Measurements from ENCODE around the gene NOX5. TPM values are rescaled to one million over a fixed set of nuclear protein-coding genes. Genes with fewer than 3 reads are reported as not detected.
A peak's percentile ranks its signal among the peaks of the same experiment; 100 is the strongest.

The NOX5 gene
- total RNA-seq, 2 experiments from 2014 or later: not detected

DNA sequence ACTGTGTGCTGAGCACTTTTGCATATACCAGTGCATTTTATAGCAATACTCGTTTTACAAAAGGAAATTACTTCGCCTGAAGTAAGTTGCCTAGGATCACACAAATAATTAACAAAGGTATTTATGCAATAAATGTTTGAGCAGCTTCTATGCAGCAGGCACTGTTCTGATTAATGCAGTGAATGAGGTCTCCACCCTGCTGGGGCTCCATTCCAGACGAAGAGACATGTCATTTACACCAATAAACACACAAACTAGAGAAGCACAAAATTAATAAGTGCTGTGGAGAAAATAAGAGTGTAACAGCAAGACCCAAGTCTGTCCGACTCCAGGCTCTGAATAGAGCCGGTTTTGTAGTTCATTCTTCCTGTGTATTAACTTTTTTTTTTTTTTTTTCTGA is 17.5 kb downstream of the NOX5 start:
- no peaks in the 10 kb centered on the region for H3K36me3 Mint-ChIP-seq (ENCODE audit: low read depth)
- TF ChIP-seq, protein P1, sequence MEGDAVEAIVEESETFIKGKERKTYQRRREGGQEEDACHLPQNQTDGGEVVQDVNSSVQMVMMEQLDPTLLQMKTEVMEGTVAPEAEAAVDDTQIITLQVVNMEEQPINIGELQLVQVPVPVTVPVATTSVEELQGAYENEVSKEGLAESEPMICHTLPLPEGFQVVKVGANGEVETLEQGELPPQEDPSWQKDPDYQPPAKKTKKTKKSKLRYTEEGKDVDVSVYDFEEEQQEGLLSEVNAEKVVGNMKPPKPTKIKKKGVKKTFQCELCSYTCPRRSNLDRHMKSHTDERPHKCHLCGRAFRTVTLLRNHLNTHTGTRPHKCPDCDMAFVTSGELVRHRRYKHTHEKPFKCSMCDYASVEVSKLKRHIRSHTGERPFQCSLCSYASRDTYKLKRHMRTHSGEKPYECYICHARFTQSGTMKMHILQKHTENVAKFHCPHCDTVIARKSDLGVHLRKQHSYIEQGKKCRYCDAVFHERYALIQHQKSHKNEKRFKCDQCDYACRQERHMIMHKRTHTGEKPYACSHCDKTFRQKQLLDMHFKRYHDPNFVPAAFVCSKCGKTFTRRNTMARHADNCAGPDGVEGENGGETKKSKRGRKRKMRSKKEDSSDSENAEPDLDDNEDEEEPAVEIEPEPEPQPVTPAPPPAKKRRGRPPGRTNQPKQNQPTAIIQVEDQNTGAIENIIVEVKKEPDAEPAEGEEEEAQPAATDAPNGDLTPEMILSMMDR (IDR thresholded peaks at IDR 0.05): no peak
- no peak for DNase-seq
- no peak overlapping the region for H3K27ac Mint-ChIP-seq
- peaks cover 2% of the 10 kb centered on the region for H3K4me1 Mint-ChIP-seq (ENCODE audit: low read depth)
- peak overlapping the region; percentile 21 for H3K4me3 Mint-ChIP-seq
- intact Hi-C loops (cut with micrococcal nuclease): no loop called here
- H3K9me3 Mint-ChIP-seq: no peaks in the 10 kb centered on the region
- ATAC-seq: no peak
- H3K27me3 Mint-ChIP-seq: peaks cover 15% of the 10 kb centered on the region
- ChIA-PET CTCF (interaction anchor here (0.6 to 1.6 kb wide), 21 partner anchors 9 to 773 kb away, joined by 3 to 16 read pairs (median 4); no protein-coding TSS in a partner anchor), POLR2A (interaction anchor here (0.6 to 1.4 kb wide), 2 partner anchors 8 to 140 kb away, joined by 3 read pairs; no protein-coding TSS in a partner anchor)

DNA sequence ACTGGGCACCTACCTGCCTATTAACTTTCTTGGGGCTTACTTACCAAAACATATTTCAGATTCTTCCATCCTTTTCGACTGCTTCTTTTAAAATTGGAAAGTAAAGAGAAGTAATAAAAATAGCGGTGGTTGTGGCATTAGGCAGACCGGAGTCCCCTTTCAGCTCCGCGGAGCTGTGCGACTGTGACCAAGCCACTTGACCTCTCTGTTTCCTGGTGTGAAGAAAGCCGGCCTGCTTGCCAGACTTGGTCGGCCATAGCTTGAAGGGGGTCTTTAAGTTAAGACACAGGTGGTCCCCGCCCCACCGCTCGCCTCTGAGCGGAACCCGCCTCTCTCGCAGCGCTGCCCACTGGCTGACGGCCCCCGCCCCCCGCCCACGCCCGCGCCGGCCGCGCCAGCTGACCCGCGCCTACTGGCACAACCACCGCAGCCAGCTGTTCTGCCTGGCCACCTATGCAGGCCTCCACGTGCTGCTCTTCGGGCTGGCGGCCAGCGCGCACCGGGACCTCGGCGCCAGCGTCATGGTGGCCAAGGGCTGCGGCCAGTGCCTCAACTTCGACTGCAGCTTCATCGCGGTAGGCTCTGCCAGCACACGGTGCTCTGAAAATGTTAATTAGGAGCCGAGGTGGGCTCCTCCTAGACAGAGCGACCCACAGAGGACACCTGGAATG is 18.3 kb downstream of the NOX5 start:
- TF ChIP-seq, protein P1 (IDR thresholded peaks at IDR 0.05): no peak
- CTCF ChIA-PET: no interaction called here

DNA sequence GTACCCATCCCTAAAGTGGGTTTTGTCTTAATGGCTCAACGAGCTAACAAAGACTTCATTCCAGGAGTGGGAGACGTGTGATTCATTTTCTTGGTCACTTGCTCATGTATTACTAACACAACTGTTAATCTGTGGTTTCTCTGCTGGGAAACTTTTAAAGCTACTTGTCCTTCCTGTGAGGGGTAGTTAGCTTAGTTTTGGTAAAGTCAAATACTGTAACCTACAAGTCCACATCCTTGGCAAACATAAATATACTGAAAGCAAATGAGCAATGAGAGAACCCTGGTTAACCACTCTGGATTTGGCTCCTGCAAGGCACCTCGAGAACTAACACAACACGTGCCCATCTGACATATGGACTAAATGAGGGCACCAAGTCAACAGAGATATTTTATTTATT is 19.9 kb downstream of the NOX5 start:
- TF ChIP-seq, protein P1 (IDR thresholded peaks at IDR 0.05): no peak
- Mint-ChIP-seq H3K27ac (no peak overlapping the region), H3K4me1 (ENCODE audit: low read depth) (peaks cover 2% of the 10 kb centered on the region), H3K36me3 (ENCODE audit: low read depth) (no peaks in the 10 kb centered on the region), H3K9me3 (no peaks in the 10 kb centered on the region), H3K27me3 (peaks cover 15% of the 10 kb centered on the region), H3K4me3 (no peak overlapping the region)
- intact Hi-C loops (cut with micrococcal nuclease): no loop called here
- CTCF ChIA-PET: no interaction called here
- POLR2A ChIA-PET: interaction anchor here (1.0 kb wide), 1 partner anchor 10 kb away, joined by 3 read pairs; no protein-coding TSS in a partner anchor
- ATAC-seq (peak; percentile 55), DNase-seq (no peak)

More for the DNA sequence above, 18.3 kb downstream of the NOX5 start:
- H3K36me3 Mint-ChIP-seq (ENCODE audit: low read depth): no peaks in the 10 kb centered on the region
- DNase-seq: no peak
- H3K4me3 Mint-ChIP-seq: no peak overlapping the region
- no peak for ATAC-seq
- H3K4me1 Mint-ChIP-seq (ENCODE audit: low read depth): peaks cover 2% of the 10 kb centered on the region
- intact Hi-C loops (cut with micrococcal nuclease): no loop called here
- H3K27me3 Mint-ChIP-seq: peaks cover 17% of the 10 kb centered on the region
- POLR2A ChIA-PET: no interaction called here
- no peak overlapping the region for H3K27ac Mint-ChIP-seq
- H3K9me3 Mint-ChIP-seq: no peaks in the 10 kb centered on the region

DNA sequence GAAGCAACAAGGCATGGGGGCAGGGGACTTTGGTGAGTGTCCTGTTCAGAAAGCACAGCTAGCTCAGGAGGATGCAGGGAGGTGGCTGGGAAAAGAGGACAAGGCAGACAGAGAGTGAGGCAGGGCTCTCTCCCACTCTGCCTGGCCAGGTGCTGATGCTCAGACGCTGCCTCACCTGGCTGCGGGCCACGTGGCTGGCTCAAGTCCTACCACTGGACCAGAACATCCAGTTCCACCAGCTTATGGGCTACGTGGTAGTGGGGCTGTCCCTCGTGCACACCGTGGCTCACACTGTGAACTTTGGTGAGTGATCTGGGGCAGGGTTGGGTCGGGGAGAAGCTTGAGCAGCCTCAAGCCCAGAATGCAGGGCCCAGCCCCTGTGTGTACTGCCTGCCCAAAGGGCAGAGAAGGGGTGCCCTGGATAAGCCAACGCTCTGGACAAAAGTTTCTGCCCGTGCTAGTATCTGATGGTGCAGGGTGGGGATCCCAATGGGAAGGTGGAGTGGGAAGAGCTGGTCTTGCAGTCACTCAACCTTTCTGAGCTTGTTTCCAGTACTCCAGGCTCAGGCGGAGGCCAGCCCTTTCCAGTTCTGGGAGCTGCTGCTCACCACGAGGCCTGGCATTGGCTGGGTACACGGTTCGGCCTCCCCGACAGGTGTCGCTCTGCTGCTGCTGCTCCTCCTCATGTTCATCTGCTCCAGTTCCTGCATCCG is 20.9 kb downstream of the NOX5 start:
- TF ChIP-seq, protein P1 (IDR thresholded peaks at IDR 0.05): no peak
- no peaks in the 10 kb centered on the region for H3K9me3 Mint-ChIP-seq
- H3K4me3 Mint-ChIP-seq: no peak overlapping the region
- no peaks in the 10 kb centered on the region for H3K36me3 Mint-ChIP-seq (ENCODE audit: low read depth)
- H3K27me3 Mint-ChIP-seq: peaks cover 15% of the 10 kb centered on the region
- DNase-seq (no peak), ATAC-seq (no peak)
- CTCF ChIA-PET: interaction anchor here (1.0 kb wide), 1 partner anchor 21 kb away, joined by 3 read pairs; no protein-coding TSS in a partner anchor
- intact Hi-C loops (cut with micrococcal nuclease): no loop called here
- POLR2A ChIA-PET: no interaction called here
- peaks cover 2% of the 10 kb centered on the region for H3K4me1 Mint-ChIP-seq (ENCODE audit: low read depth)
- no peak overlapping the region for H3K27ac Mint-ChIP-seq

DNA sequence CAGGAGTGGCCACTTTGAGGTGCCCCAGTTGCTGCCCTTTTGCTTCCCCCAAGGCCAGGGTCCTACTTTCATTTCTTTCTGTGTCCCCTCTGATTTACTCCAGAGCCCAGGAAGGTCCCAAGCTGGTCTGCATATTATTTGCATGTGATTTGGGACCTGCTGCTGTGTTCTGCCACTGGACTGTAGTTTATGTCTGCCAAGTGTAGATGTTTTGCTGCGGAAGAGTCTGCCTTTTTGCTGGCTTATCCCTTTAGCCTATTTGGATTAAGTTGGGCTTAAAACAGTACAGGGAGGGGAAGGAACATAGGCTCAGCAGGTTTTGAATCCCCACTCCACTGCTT is 21.4 kb downstream of the NOX5 start:
- H3K4me3 Mint-ChIP-seq: no peak overlapping the region
- ATAC-seq (no peak), DNase-seq (no peak)
- ChIA-PET CTCF (interaction anchor here (1.0 kb wide), 1 partner anchor 21 kb away, joined by 3 read pairs; no protein-coding TSS in a partner anchor), POLR2A (no interaction called here)
- H3K4me1 Mint-ChIP-seq (ENCODE audit: low read depth): peaks cover 2% of the 10 kb centered on the region
- no peak overlapping the region for H3K27ac Mint-ChIP-seq
- no peaks in the 10 kb centered on the region for H3K9me3 Mint-ChIP-seq
- intact Hi-C loops (cut with micrococcal nuclease): no loop called here
- H3K27me3 Mint-ChIP-seq: peaks cover 14% of the 10 kb centered on the region
- H3K36me3 Mint-ChIP-seq (ENCODE audit: low read depth): no peaks in the 10 kb centered on the region
- TF ChIP-seq, protein P1 (IDR thresholded peaks at IDR 0.05): no peak
